HepG2 (cell line): ENCODE results near the gene MUC6. TPM values are rescaled to one million over a fixed set of nuclear protein-coding genes. Genes with fewer than 3 reads are reported as not detected.

ENCODE experiments used
- ATAC-seq: fragments of 200-7000 bp; cut with Tn5 transposase; 3 replicates; pipeline ENCODE4 v1.9.1; 2020; ENCODE audit warnings: mild to moderate bottlenecking, moderate library complexity
- BruUV-seq: library from RNA; stranded (reverse); fragments of 400-500 nt; replicated peaks from 2 replicates; lab custom pipeline; 2021; lab: Mats Ljungman, UMichigan
- CTCF ChIA-PET: fragments of 300-600 bp; formaldehyde crosslinking; extraction: SDS; loops from one replicate; lab custom pipeline; 2021; ENCODE audit warnings: low total read pairs, inconsistent platforms, low intra/inter-chr PET ratio; lab: Yijun Ruan, JAX
- POLR2A ChIA-PET: fragments of 350-600 bp; sonication (Branson Sonifier 250); formaldehyde crosslinking; loops from one replicate; lab custom pipeline; 2020; ENCODE audit warnings: antibody characterized with exemption, inconsistent platforms; lab: Yijun Ruan, JAX
- DNase-seq: peaks from one replicate; pipeline ENCODE4 v3.0.0-alpha.2; 2015; ENCODE audit warnings: low spot score
- FAIRE-seq: peaks from 3 replicates; lab custom pipeline; 2011; peaks lifted over from hg19 to GRCh38; lab: Jason Lieb, UNC
- H2AFZ ChIP-seq: one replicate; pipeline ENCODE4 v1.6.1; 2011; ENCODE audit warnings: low read length, inconsistent platforms
- H3K27ac ChIP-seq: fragments of 300-600 bp; 3 replicates; pipeline ENCODE4 v1.8.0; 2011; ENCODE audit warnings: mixed run types, mild to moderate bottlenecking, mixed read lengths, low read length, inconsistent platforms; ENCODE audit not compliant: insufficient read depth; ENCODE audit errors: extremely low read length
- H3K27me3 ChIP-seq, 2 experiments: fragments of 200-600 bp in 1 of 2; 2 replicates in 1 of 2; 3 replicates in 1 of 2; pipeline versions ENCODE4 v1.6.0 to v1.8.0; 2011; ENCODE audit warnings: low read length in 2 of 2, mild to moderate bottlenecking in 2 of 2, moderate library complexity in 2 of 2, inconsistent platforms in 1 of 2; ENCODE audit not compliant: insufficient read depth in 2 of 2, control insufficient read depth in 1 of 2
- H3K36me3 ChIP-seq, 2 experiments: fragments of 200-600 bp in 1 of 2; replicated peaks in 1 of 2; 2 replicates in 1 of 2; 3 replicates in 1 of 2; pipeline versions ENCODE4 v1.5.1 to v1.8.0; 2011; ENCODE audit warnings: low read length in 2 of 2, inconsistent platforms in 1 of 2; ENCODE audit not compliant: insufficient read depth in 2 of 2, control insufficient read depth in 1 of 2
- H3K4me1 ChIP-seq: 2 replicates; pipeline ENCODE4 v1.5.1; 2012; ENCODE audit warnings: low read length, inconsistent platforms; ENCODE audit not compliant: insufficient read depth
- H3K4me2 ChIP-seq: 2 replicates; pipeline ENCODE4 v1.6.0; 2011; ENCODE audit warnings: low read depth, low read length, inconsistent platforms
- H3K4me3 ChIP-seq, 3 experiments: fragments of 200-600 bp in 1 of 3; sonication (generic), shearing (Covaris generic) in 1 of 3; replicated peaks in 1 of 3; 2 replicates each; pipeline ENCODE4 v1.5.1; 2011 to 2016; ENCODE audit warnings: low read length in 3 of 3, inconsistent platforms in 2 of 3, low read depth in 2 of 3, mild to moderate bottlenecking in 2 of 3, control low read depth in 1 of 3, mixed read lengths in 1 of 3; ENCODE audit not compliant: insufficient read depth in 1 of 3
- H3K79me2 ChIP-seq: one replicate; pipeline ENCODE4 v1.6.1; 2011; ENCODE audit warnings: low read length, inconsistent platforms; ENCODE audit not compliant: insufficient read depth
- H3K9ac ChIP-seq: 2 replicates; pipeline ENCODE4 v1.6.0; 2011; ENCODE audit warnings: mild to moderate bottlenecking, low read depth, low read length, inconsistent platforms; ENCODE audit not compliant: insufficient read depth
- H3K9me3 ChIP-seq: 2 replicates; pipeline ENCODE4 v1.5.1; 2012; ENCODE audit warnings: mild to moderate bottlenecking, low read length
- H4K20me1 ChIP-seq: 2 replicates; pipeline ENCODE4 v1.6.0; 2011; ENCODE audit warnings: inconsistent platforms, mild to moderate bottlenecking, low read length, moderate library complexity; ENCODE audit not compliant: insufficient read depth
- ETV5 ChIP-seq: IDR thresholded peaks from 2 replicates; pipeline ENCODE4 v1.6.1; 2018; ENCODE audit warnings: missing biosample characterization, missing genetic modification reagents, inconsistent platforms, borderline replicate concordance
- FOXM1 ChIP-seq: sonication (generic); formaldehyde crosslinking; IDR thresholded peaks from 2 replicates; pipeline ENCODE4 v1.5.0; 2020; ENCODE audit warnings: missing genetic modification reagents
- GABPA ChIP-seq, 2 experiments: IDR thresholded peaks; 2 replicates each; pipeline ENCODE4 v1.6.1; 2011 to 2016; ENCODE audit warnings: low read depth in 2 of 2, low read length in 1 of 2, missing biosample characterization in 1 of 2, missing genetic modification characterization in 1 of 2
- RFX5 ChIP-seq: IDR thresholded peaks from 2 replicates; pipeline ENCODE4 v1.6.1; 2011; ENCODE audit warnings: low read depth, low read length, improper control_type of control experiment
- ZC3H4 ChIP-seq: sonication (generic); formaldehyde crosslinking; IDR thresholded peaks from 2 replicates; pipeline ENCODE4 v1.4.0; 2020; ENCODE audit warnings: missing genetic modification reagents, borderline replicate concordance
- ZFP62 ChIP-seq: sonication (generic); formaldehyde crosslinking; IDR thresholded peaks from 2 replicates; pipeline ENCODE4 v1.4.0; 2020; ENCODE audit warnings: missing genetic modification reagents
- ZFP90 ChIP-seq: sonication (generic); formaldehyde crosslinking; IDR thresholded peaks from 2 replicates; pipeline ENCODE4 v1.8.0; 2022; ENCODE audit warnings: missing genetic modification reagents, mild to moderate bottlenecking, inconsistent platforms, borderline replicate concordance
- ZMYM4 ChIP-seq: sonication (generic); formaldehyde crosslinking; IDR thresholded peaks from 2 replicates; pipeline ENCODE4 v1.8.1; 2023; ENCODE audit warnings: mild to moderate bottlenecking, missing genetic modification reagents
- ZNF678 ChIP-seq: sonication (generic); formaldehyde crosslinking; IDR thresholded peaks from 2 replicates; pipeline ENCODE4 v1.4.0; 2020; ENCODE audit warnings: mild to moderate bottlenecking, missing genetic modification reagents
- WGBS: methylation state at CpG from one replicate; pipeline ENCODE4 v1.1.6; 2017; ENCODE audit warnings: low lambda C conversion rate; 5-methylcytosine and 5-hydroxymethylcytosine counted together
- in situ Hi-C: cut with HindIII; loops from 2 replicates; pipeline ENCODE4 v1.10.0; 2017; ENCODE audit warnings: low pct_unique_long_range_greater_than_20kb; ENCODE audit not compliant: extremely low pct_ligation_motif_present
- intact Hi-C: fragments of 100-400 bp; cut with micrococcal nuclease; formaldehyde crosslinking; loops from one replicate; pipeline ENCODE4 v1.10.0; 2022; ENCODE audit not compliant: unreplicated experiment
- polyA plus RNA-seq, 8 experiments: library from polyadenylated mRNA; depleted of rRNA in 3 of 8; stranded (reverse) in 7 of 8; unstranded in 1 of 8; fragments of >200 nt; fragmentation: Illumina TruSeq in 4 of 8; extraction: Trizol in 4 of 8; gene quantifications; 2 replicates each; pipeline versions ENCODE4 v1.2.1 to v1.2.3, GENCODE V29; 2011 to 2016; ENCODE audit warnings: low read depth in 4 of 8, missing spikeins in 1 of 8, mixed read lengths in 1 of 8; ENCODE audit not compliant: insufficient read depth in 1 of 8
- total RNA-seq, 5 experiments: library from RNA; depleted of rRNA; stranded (reverse); fragments of >200 nt; fragmentation: Illumina TruSeq; extraction: Trizol; gene quantifications; 2 replicates each; pipeline ENCODE4 v1.2.3, GENCODE V29; 2016; ENCODE audit warnings: low read depth in 1 of 5
- TF ChIP-seq, protein P1 (sequence below): sonication (generic); formaldehyde crosslinking; IDR thresholded peaks from 2 replicates; pipeline ENCODE4 v1.8.1; 2022; ENCODE audit warnings: low read depth, mild to moderate bottlenecking, missing genetic modification reagents
- TF ChIP-seq, protein P2 (sequence below): IDR thresholded peaks from 2 replicates; pipeline ENCODE4 v1.6.1; 2018; ENCODE audit warnings: missing genetic modification reagents
- TF ChIP-seq, protein P3 (sequence below): sonication (generic); formaldehyde crosslinking; IDR thresholded peaks from 2 replicates; pipeline ENCODE4 v1.4.0; 2020; ENCODE audit warnings: mild to moderate bottlenecking, missing genetic modification reagents, borderline replicate concordance
- TF ChIP-seq, protein P4 (sequence below), 2 experiments: sonication (generic) in 1 of 2; formaldehyde crosslinking in 1 of 2; IDR thresholded peaks; 2 replicates each; pipeline versions ENCODE4 v1.4.0 to v1.6.1; 2016 to 2020; ENCODE audit warnings: borderline replicate concordance in 1 of 2, low read depth in 1 of 2, mild to moderate bottlenecking in 1 of 2, missing genetic modification reagents in 1 of 2

The MUC6 gene
- total and polyA plus RNA-seq, 2 of the 13 experiments (the other 11 are each of a cell fraction or from before 2014, with no cell fraction given): not detected

GRCh38 chr11:995752-996420 is 40.6 kb downstream of the MUC6 start:
- no peaks in the 10 kb centered on the region for H4K20me1 ChIP-seq
- in situ Hi-C loops (no loop called here), intact Hi-C loops (no loop called here)
- peaks cover 24 to 41% of the 10 kb centered on the region in 2 experiments; a peak in 4 of 5 replicates for H3K36me3 ChIP-seq
- H3K27me3 ChIP-seq: no peaks in the 10 kb centered on the region
- CTCF ChIA-PET: no interaction called here
- POLR2A ChIA-PET: no interaction called here
- DNase-seq (no peak), ATAC-seq (no peak), FAIRE-seq (no peak)
- WGBS: 98% methylated on average over 22 of the region's 22 CpGs
- BruUV-seq: no TSS peak
- no peaks in the 10 kb centered on the region for H3K4me1 ChIP-seq
- H3K9me3 ChIP-seq: no peaks in the 10 kb centered on the region
- no peak overlapping the region for H3K4me2 ChIP-seq
- no peak overlapping the region for H3K9ac ChIP-seq
- no peaks in the 10 kb centered on the region for H3K79me2 ChIP-seq
- H2AFZ ChIP-seq: no peak overlapping the region
- no peak overlapping the region for H3K27ac ChIP-seq
- no peak overlapping the region for H3K4me3 ChIP-seq
- TF ChIP-seq ZFP90 (CRISPR knock-in tag) (no peak), GABPA (IDR thresholded peaks at IDR 0.05; ENCODE audit: low read depth, low read length) (no peak), GABPA (CRISPR knock-in tag; IDR thresholded peaks at IDR 0.05; ENCODE audit: low read depth) (no peak), ETV5 (CRISPR knock-in tag) (no peak), RFX5 (no peak), ZC3H4 (CRISPR knock-in tag) (no peak), FOXM1 (CRISPR knock-in tag) (no peak), ZFP62 (CRISPR knock-in tag) (no peak), ZMYM4 (CRISPR knock-in tag) (no peak), ZNF678 (CRISPR knock-in tag) (no peak)
- TF ChIP-seq, protein P1, sequence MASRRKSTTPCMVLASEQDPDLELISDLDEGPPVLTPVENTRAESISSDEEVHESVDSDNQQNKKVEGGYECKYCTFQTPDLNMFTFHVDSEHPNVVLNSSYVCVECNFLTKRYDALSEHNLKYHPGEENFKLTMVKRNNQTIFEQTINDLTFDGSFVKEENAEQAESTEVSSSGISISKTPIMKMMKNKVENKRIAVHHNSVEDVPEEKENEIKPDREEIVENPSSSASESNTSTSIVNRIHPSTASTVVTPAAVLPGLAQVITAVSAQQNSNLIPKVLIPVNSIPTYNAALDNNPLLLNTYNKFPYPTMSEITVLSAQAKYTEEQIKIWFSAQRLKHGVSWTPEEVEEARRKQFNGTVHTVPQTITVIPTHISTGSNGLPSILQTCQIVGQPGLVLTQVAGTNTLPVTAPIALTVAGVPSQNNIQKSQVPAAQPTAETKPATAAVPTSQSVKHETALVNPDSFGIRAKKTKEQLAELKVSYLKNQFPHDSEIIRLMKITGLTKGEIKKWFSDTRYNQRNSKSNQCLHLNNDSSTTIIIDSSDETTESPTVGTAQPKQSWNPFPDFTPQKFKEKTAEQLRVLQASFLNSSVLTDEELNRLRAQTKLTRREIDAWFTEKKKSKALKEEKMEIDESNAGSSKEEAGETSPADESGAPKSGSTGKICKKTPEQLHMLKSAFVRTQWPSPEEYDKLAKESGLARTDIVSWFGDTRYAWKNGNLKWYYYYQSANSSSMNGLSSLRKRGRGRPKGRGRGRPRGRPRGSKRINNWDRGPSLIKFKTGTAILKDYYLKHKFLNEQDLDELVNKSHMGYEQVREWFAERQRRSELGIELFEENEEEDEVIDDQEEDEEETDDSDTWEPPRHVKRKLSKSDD (CRISPR knock-in tag): no peak
- TF ChIP-seq, protein P2, sequence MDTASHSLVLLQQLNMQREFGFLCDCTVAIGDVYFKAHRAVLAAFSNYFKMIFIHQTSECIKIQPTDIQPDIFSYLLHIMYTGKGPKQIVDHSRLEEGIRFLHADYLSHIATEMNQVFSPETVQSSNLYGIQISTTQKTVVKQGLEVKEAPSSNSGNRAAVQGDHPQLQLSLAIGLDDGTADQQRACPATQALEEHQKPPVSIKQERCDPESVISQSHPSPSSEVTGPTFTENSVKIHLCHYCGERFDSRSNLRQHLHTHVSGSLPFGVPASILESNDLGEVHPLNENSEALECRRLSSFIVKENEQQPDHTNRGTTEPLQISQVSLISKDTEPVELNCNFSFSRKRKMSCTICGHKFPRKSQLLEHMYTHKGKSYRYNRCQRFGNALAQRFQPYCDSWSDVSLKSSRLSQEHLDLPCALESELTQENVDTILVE: no peak
- TF ChIP-seq, protein P3, sequence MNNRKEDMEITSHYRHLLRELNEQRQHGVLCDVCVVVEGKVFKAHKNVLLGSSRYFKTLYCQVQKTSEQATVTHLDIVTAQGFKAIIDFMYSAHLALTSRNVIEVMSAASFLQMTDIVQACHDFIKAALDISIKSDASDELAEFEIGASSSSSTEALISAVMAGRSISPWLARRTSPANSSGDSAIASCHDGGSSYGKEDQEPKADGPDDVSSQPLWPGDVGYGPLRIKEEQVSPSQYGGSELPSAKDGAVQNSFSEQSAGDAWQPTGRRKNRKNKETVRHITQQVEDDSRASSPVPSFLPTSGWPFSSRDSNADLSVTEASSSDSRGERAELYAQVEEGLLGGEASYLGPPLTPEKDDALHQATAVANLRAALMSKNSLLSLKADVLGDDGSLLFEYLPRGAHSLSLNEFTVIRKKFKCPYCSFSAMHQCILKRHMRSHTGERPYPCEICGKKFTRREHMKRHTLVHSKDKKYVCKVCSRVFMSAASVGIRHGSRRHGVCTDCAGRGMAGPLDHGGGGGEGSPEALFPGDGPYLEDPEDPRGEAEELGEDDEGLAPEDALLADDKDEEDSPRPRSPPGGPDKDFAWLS (CRISPR knock-in tag): no peak
- TF ChIP-seq, protein P4, sequence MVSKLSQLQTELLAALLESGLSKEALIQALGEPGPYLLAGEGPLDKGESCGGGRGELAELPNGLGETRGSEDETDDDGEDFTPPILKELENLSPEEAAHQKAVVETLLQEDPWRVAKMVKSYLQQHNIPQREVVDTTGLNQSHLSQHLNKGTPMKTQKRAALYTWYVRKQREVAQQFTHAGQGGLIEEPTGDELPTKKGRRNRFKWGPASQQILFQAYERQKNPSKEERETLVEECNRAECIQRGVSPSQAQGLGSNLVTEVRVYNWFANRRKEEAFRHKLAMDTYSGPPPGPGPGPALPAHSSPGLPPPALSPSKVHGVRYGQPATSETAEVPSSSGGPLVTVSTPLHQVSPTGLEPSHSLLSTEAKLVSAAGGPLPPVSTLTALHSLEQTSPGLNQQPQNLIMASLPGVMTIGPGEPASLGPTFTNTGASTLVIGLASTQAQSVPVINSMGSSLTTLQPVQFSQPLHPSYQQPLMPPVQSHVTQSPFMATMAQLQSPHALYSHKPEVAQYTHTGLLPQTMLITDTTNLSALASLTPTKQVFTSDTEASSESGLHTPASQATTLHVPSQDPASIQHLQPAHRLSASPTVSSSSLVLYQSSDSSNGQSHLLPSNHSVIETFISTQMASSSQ (IDR thresholded peaks at IDR 0.05; ENCODE audit: low read depth): no peak
- TF ChIP-seq, protein P4 (CRISPR knock-in tag; IDR thresholded peaks at IDR 0.05; ENCODE audit: borderline replicate concordance): no peak
